PFSK-1 (cell line): ENCODE data around the gene UQCR10. TPM values are rescaled to one million over a fixed set of nuclear protein-coding genes. Genes with fewer than 3 reads are reported as not detected.

Source experiments
- FOXP2 ChIP-seq: optimal IDR thresholded peaks from 2 replicates; pipeline ENCODE3; 2011; ENCODE audit warnings: borderline replicate concordance, control low read depth, inconsistent platforms; ENCODE audit not compliant: insufficient read depth; ENCODE audit errors: extremely low read length, extremely low read depth
- POLR2AphosphoS5 ChIP-seq: IDR thresholded peaks from 2 replicates; pipeline ENCODE4 v1.6.1; 2012; ENCODE audit warnings: low read depth, mild to moderate bottlenecking, control low read depth, low read length, moderate library complexity
- SIN3A ChIP-seq: IDR thresholded peaks from 2 replicates; pipeline ENCODE4 v1.6.1; 2012; ENCODE audit warnings: mild to moderate bottlenecking, low read length, moderate library complexity, borderline replicate concordance; ENCODE audit not compliant: insufficient read depth
- TAF1 ChIP-seq: IDR thresholded peaks from 2 replicates; pipeline ENCODE4 v1.6.1; 2012; ENCODE audit warnings: low read length, control low read depth, borderline replicate concordance; ENCODE audit not compliant: insufficient read depth
- polyA plus RNA-seq: library from polyadenylated mRNA; unstranded; fragments of >200 nt; gene quantifications from one replicate; pipeline ENCODE4 v1.2.1, GENCODE V29; 2012; ENCODE audit warnings: low read depth, missing spikeins; ENCODE audit not compliant: insufficient read length
- TF ChIP-seq, protein P1 (sequence below), 2 experiments: IDR thresholded peaks; 2 replicates each; pipeline versions ENCODE4 v1.6.1 to v1.8.0; 2011 to 2012; ENCODE audit warnings: low read depth in 2 of 2, low read length in 2 of 2, control low read depth in 1 of 2, inconsistent platforms in 1 of 2, mild to moderate bottlenecking in 1 of 2, moderate library complexity in 1 of 2; ENCODE audit not compliant: insufficient read depth in 1 of 2

The UQCR10 gene
- 221 TPM for polyA plus RNA-seq

DNA sequence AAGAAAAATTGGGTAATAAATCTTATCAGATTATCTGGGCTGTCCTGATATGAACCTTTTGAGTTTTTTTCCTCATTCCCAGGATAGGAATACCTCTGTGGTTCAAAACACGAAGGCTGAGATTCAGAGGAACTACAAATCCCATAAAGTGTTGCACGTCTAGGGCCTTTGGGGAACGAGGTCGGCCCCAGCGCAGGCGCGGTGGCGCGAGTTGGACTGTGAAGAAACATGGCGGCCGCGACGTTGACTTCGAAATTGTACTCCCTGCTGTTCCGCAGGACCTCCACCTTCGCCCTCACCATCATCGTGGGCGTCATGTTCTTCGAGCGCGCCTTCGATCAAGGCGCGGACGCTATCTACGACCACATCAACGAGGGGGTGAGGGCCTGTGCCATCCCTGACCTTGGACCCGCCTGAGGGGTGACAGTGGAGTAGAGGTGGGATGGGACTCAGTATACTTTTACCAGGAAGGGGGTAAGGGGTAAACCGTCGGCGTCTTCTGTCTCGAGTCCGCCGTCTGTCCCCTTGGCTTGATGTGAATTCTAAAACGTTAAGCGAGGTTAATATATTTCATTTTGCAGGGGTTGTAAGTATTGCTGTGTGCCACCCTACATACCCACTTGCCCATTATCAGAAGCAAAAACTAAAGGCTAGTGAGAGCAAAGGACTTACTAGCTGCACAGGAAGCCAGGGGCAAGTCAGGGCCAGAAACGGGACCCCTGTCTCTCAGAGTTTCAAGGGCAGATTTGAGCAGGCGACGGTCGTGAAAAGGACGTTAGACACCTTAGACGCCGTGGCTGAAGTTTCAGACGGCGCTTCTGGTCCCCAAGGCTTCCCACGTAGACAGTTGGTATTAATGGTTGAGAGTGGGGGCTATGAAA is at the start of gene UQCR10:
Gene UQCR10 (plus strand): TSS at position 199 of the 881 bp plus-strand sequence. CDS start 30 bp downstream, at position 229.
- TF ChIP-seq, protein P1, sequence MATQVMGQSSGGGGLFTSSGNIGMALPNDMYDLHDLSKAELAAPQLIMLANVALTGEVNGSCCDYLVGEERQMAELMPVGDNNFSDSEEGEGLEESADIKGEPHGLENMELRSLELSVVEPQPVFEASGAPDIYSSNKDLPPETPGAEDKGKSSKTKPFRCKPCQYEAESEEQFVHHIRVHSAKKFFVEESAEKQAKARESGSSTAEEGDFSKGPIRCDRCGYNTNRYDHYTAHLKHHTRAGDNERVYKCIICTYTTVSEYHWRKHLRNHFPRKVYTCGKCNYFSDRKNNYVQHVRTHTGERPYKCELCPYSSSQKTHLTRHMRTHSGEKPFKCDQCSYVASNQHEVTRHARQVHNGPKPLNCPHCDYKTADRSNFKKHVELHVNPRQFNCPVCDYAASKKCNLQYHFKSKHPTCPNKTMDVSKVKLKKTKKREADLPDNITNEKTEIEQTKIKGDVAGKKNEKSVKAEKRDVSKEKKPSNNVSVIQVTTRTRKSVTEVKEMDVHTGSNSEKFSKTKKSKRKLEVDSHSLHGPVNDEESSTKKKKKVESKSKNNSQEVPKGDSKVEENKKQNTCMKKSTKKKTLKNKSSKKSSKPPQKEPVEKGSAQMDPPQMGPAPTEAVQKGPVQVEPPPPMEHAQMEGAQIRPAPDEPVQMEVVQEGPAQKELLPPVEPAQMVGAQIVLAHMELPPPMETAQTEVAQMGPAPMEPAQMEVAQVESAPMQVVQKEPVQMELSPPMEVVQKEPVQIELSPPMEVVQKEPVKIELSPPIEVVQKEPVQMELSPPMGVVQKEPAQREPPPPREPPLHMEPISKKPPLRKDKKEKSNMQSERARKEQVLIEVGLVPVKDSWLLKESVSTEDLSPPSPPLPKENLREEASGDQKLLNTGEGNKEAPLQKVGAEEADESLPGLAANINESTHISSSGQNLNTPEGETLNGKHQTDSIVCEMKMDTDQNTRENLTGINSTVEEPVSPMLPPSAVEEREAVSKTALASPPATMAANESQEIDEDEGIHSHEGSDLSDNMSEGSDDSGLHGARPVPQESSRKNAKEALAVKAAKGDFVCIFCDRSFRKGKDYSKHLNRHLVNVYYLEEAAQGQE (IDR thresholded peaks at IDR 0.05; ENCODE audit: insufficient read depth in 1 of 2, low read depth in 2 of 2, low read length in 2 of 2): peak in 1 of 2 experiments; percentile 31; a peak in 1 of 4 replicates
- TF ChIP-seq POLR2AphosphoS5 (no peak; the same call in none of the 2 replicates), TAF1 (peak; percentile 82)

DNA sequence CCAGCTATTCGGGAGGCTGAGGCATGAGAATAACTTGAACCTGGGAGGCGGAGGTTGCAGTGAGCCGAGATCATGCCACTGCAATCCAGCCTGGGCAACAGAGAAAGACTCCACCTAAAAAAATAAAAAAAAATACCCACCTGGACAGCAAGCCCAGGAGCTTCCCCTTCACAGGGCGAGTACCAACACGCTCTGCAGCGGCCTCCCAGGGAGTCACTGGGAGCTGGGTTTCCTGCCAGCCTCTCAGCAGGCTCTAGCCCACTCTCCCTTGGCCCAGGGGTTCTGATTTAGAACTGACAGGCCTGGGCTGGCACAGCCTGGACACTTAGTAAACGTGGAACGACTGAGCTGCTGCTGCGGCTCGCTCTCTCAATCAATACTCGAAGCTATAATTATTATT is 49.4 kb upstream of the UQCR10 start:
- TF ChIP-seq SIN3A: no peak
- no peak for TF ChIP-seq POLR2AphosphoS5
- TF ChIP-seq FOXP2: no peak
- TF ChIP-seq TAF1: no peak
- TF ChIP-seq, protein P1 (IDR thresholded peaks at IDR 0.05; ENCODE audit: insufficient read depth in 1 of 2, low read depth in 2 of 2, low read length in 2 of 2): no peak

DNA sequence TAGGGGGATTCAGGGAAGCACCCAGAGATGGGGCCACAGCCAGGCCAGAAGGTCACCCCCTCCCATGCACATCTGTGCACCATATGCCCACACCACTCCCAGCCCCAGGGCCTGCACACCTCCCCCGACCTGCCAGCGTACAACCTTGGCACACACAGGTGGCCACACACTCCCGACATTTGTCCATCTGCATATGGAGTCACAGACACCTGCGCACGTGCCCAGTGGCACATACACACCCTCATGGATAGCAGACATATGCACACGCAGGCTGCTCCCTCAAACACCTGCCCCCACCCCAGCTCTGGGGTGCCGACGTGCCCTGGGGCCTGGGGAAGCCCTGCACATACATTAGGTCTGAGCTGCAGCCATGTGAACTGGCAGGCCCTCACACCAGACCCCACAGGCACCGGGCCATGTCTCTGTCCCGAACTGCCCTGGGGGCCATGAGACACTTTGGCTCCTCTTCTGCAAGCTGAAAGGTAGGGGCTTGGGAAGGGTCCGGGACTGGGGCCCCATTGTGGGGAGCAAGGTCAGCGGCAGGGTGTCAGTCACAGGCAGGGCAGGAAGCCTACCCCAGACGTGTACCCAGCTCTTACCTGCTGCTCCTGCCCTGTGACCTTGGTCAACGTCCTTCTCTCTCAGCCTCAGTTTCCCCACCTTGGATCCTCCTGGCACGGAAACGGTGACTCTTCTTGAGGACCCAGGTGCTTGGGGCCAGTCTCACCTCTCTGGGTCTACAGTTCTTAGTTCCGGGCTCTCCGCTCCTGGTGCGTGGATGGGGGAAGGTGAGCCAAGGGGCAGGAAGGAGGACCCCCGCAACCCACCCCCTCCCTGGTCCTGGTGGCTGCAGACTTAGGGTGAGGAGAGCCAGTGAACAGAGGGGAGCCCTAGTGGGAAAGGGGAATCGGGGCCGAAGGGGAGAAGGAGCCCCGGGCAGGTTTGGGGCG is 47.9 kb upstream of the UQCR10 start:
- TF ChIP-seq POLR2AphosphoS5 (no peak), FOXP2 (no peak), TAF1 (no peak), SIN3A (no peak)
- TF ChIP-seq, protein P1 (IDR thresholded peaks at IDR 0.05; ENCODE audit: insufficient read depth in 1 of 2, low read depth in 2 of 2, low read length in 2 of 2): peak in 1 of 2 experiments; percentile 26; a peak in 1 of 4 replicates

DNA sequence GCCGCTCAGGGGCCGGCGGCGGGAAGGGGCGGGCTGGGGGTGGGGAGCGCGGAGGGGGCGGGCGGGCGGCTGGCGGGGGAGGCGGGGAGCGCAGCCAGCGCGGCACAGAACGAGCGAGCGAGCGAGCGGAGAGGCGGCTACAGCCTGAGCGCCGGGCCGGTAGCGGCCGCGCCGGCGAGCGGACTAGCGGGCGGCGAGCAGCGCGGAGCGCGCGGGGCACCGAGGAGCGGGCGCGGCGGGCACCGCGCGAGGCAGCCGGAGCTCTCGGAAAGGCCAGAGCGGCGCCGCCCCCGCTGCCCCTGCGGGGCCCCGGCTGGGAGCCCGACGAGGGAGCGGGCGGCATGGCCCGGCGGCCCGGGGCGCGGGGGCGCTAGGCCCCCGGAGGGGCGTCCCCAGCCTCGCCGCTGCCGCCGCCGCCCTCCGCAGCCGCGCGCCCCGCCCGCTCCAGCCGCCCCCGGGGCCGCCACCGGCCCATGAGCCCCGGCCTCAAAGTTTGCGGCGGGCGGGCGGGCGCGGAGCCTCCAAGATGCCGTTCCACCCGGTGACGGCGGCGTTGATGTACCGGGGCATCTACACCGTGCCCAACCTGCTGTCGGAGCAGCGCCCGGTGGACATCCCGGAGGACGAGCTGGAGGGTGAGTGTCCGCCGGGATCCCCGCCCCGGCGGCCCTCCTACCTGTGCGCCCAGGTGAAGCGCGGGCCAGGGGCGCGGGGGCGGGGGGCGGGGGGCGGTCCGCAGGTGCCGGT is 47.1 kb upstream of the UQCR10 start, which contains the start of gene CABP7:
Gene CABP7 (plus strand): TSS at position 105 of the 747 bp plus-strand sequence. CDS start 422 bp downstream, at position 527.
- no peak for TF ChIP-seq POLR2AphosphoS5
- TF ChIP-seq TAF1: no peak
- no peak for TF ChIP-seq FOXP2
- TF ChIP-seq SIN3A: no peak
- TF ChIP-seq, protein P1 (IDR thresholded peaks at IDR 0.05; ENCODE audit: insufficient read depth in 1 of 2, low read depth in 2 of 2, low read length in 2 of 2): no peak
